ENCODE data around the gene FAM180B. TPM values are rescaled to one million over a fixed set of nuclear protein-coding genes. Genes with fewer than 3 reads are reported as not detected.
"Not testable (repeated sequence)": the region's sequence is repeated elsewhere in the genome, so short reads cannot be mapped to it uniquely, and the experiment has no call there.

FAM180B gene
- total RNA-seq, 1 donor: not detected

- no peak overlapping the region for H3K4me3 ChIP-seq (ENCODE audit: low read depth, low read length)
- DNase-seq (ENCODE audit: low read depth): peak; percentile 33
Measured at GRCh38 chr11:47550288-47551047, 36.0 kb upstream of the FAM180B start.

GRCh38 chr11:47551086-47551485 lies 35.4 kb upstream of the FAM180B start:
- TF ChIP-seq CTCF (IDR thresholded peaks at IDR 0.05; ENCODE audit: insufficient read depth, low read depth, low read length): peak; percentile 43
- peak overlapping the region; percentile 95 for H3K4me3 ChIP-seq (ENCODE audit: low read depth, low read length)
- peak; percentile 36 for DNase-seq (ENCODE audit: low read depth)

More at GRCh38 chr11:47550288-47551047, 36.0 kb upstream of the FAM180B start:
- no peak for TF ChIP-seq CTCF (IDR thresholded peaks at IDR 0.05; ENCODE audit: insufficient read depth, low read depth, low read length)

GRCh38 chr11:47552056-47552565 lies 34.4 kb upstream of the FAM180B start:
- H3K4me3 ChIP-seq (ENCODE audit: low read depth, low read length): peak overlapping the region; percentile 95
- DNase-seq (ENCODE audit: low read depth): peak; percentile 58
- TF ChIP-seq CTCF (IDR thresholded peaks at IDR 0.05; ENCODE audit: insufficient read depth, low read depth, low read length): no peak

- peak within 1 kb of the TSS; percentile 95 for H3K4me3 ChIP-seq (ENCODE audit: low read depth, low read length)
- peak; percentile 87 for DNase-seq (ENCODE audit: low read depth)
- peak; percentile 65 for TF ChIP-seq CTCF (IDR thresholded peaks at IDR 0.05; ENCODE audit: insufficient read depth, low read depth, low read length)
Measured at GRCh38 chr11:47552566-47553405, 33.7 kb upstream of the FAM180B start, which contains the start of gene CELF1. Gene CELF1 (minus strand): TSS chr11:47553132. CDS start chr11:47499523, 53,609 bp downstream.

GRCh38 chr11:47553406-47553743 lies 33.1 kb upstream of the FAM180B start:
- TF ChIP-seq CTCF (IDR thresholded peaks at IDR 0.05; ENCODE audit: insufficient read depth, low read depth, low read length): no peak
- no peak for DNase-seq (ENCODE audit: low read depth)
- H3K4me3 ChIP-seq (ENCODE audit: low read depth, low read length): peak overlapping the region; percentile 54

GRCh38 chr11:47557004-47557403 lies 29.5 kb upstream of the FAM180B start:
- not testable (repeated sequence) for DNase-seq (ENCODE audit: low read depth); H3K4me3 ChIP-seq (ENCODE audit: low read depth, low read length)

GRCh38 chr11:47558695-47559094 lies 27.8 kb upstream of the FAM180B start:
- TF ChIP-seq CTCF (IDR thresholded peaks at IDR 0.05; ENCODE audit: insufficient read depth, low read depth, low read length): no peak
- DNase-seq (ENCODE audit: low read depth): no peak
- no peak overlapping the region for H3K4me3 ChIP-seq (ENCODE audit: low read depth, low read length)

Measured in fibroblast of villous mesenchyme (primary cell).